ENCODE measurements around the gene UEVLD. TPM values are rescaled to one million over a fixed set of nuclear protein-coding genes. Genes with fewer than 3 reads are reported as not detected.

The UEVLD gene
- total RNA-seq, 4 donors from 2014 or later, result 27.4 to 58.8 (median 30.3) TPM

- Histone ChIP-seq H3K9me3 (no peaks in the 10 kb centered on the region), H3K27ac (peak overlapping the region; percentile 86 to 91 (median 90)), H3K4me3 (no peak overlapping the region), H3K36me3 (peaks cover 0 to 2% of the 10 kb centered on the region in 2 donors), H3K27me3 (no peaks in the 10 kb centered on the region), H3K4me1 (peaks cover 41 to 42% of the 10 kb centered on the region in 2 donors)
- ATAC-seq (no peak), DNase-seq (no peak)
- in situ Hi-C loops (cut with MboI; ENCODE audit: low sequenced_read_pairs in 4 of 4) (loop anchor here in 1 of 4 donors (5.0 kb wide), 1 partner anchor 47 kb away; no protein-coding TSS in a partner anchor), intact Hi-C loops (cut with DNase I; ENCODE audit: low total_unique reads) (no loop called here)
- no peak for TF ChIP-seq CTCF (IDR thresholded peaks at IDR 0.05 in 4 of 5, conservative IDR thresholded peaks at IDR 0.05 in 1 of 5)
- no peak for TF ChIP-seq POLR2A (IDR thresholded peaks at IDR 0.05)
These were observed 2.0 kb upstream of the UEVLD start for GRCh38 chr11:18590571-18590970.

GRCh38 chr11:18581825-18582224 lies 6.7 kb downstream of the UEVLD start:
- Histone ChIP-seq H3K27ac (no peak overlapping the region), H3K27me3 (no peaks in the 10 kb centered on the region), H3K4me1 (peaks cover 2 to 4% of the 10 kb centered on the region in 2 donors), H3K9me3 (no peaks in the 10 kb centered on the region), H3K36me3 (peaks cover 0 to 21% of the 10 kb centered on the region in 2 donors), H3K4me3 (no peak overlapping the region)
- ATAC-seq (no peak), DNase-seq (no peak)
- TF ChIP-seq POLR2A (IDR thresholded peaks at IDR 0.05) (no peak), CTCF (IDR thresholded peaks at IDR 0.05 in 4 of 5, conservative IDR thresholded peaks at IDR 0.05 in 1 of 5) (no peak)
- intact Hi-C loops (cut with DNase I; ENCODE audit: low total_unique reads), result no loop called here
- in situ Hi-C loops (cut with MboI; ENCODE audit: low sequenced_read_pairs in 4 of 4), result no loop called here

- intact Hi-C loops (cut with DNase I; ENCODE audit: low total_unique reads) (no loop called here), in situ Hi-C loops (cut with MboI; ENCODE audit: low sequenced_read_pairs in 4 of 4) (no loop called here)
- H3K4me1 ChIP-seq, result no peaks in the 10 kb centered on the region
- peaks cover 0 to 34% of the 10 kb centered on the region in 2 donors for H3K36me3 ChIP-seq
- DNase-seq (no peak), ATAC-seq (no peak)
- no peaks in the 10 kb centered on the region for H3K27me3 ChIP-seq
- no peak overlapping the region for H3K27ac ChIP-seq
- H3K9me3 ChIP-seq, result no peaks in the 10 kb centered on the region
- TF ChIP-seq POLR2A (IDR thresholded peaks at IDR 0.05) (no peak), CTCF (IDR thresholded peaks at IDR 0.05 in 4 of 5, conservative IDR thresholded peaks at IDR 0.05 in 1 of 5) (no peak)
- no peak overlapping the region for H3K4me3 ChIP-seq
These were observed 8.3 kb downstream of the UEVLD start for GRCh38 chr11:18580113-18580766.

GRCh38 chr11:18578975-18579598 lies 9.4 kb downstream of the UEVLD start:
- no peak for DNase-seq
- Histone ChIP-seq H3K4me3 (no peak overlapping the region), H3K9me3 (no peaks in the 10 kb centered on the region), H3K36me3 (peaks cover 0 to 46% of the 10 kb centered on the region in 2 donors), H3K27ac (no peak overlapping the region), H3K27me3 (no peaks in the 10 kb centered on the region), H3K4me1 (no peaks in the 10 kb centered on the region)
- ATAC-seq, result no peak
- TF ChIP-seq POLR2A (IDR thresholded peaks at IDR 0.05) (no peak), CTCF (IDR thresholded peaks at IDR 0.05 in 4 of 5, conservative IDR thresholded peaks at IDR 0.05 in 1 of 5) (no peak)
- intact Hi-C loops (cut with DNase I; ENCODE audit: low total_unique reads) (no loop called here), in situ Hi-C loops (cut with MboI; ENCODE audit: low sequenced_read_pairs in 4 of 4) (no loop called here)

All from gastrocnemius medialis (tissue), 4 donors.